ENCODE results near the gene RGS1. TPM values are rescaled to one million over a fixed set of nuclear protein-coding genes. Genes with fewer than 3 reads are reported as not detected.

RGS1 gene
- total RNA-seq, 1 experiment from 2014 or later = not detected

- no peaks in the 10 kb centered on the region for H3K23me2 ChIP-seq (ENCODE audit: insufficient read length, low read depth, low read length, poor library complexity, severe bottlenecking)
- no peak overlapping the region for H4K5ac ChIP-seq (ENCODE audit: insufficient read length, low read depth, low read length)
- no peak overlapping the region for H2BK15ac ChIP-seq (ENCODE audit: low read depth, low read length)
- no peaks in the 10 kb centered on the region for H3K9me3 ChIP-seq (ENCODE audit: control insufficient read depth, low read depth, low read length)
- H3K18ac ChIP-seq (ENCODE audit: insufficient read length, low read depth, low read length) = no peak overlapping the region
- no peaks in the 10 kb centered on the region for H3K27me3 ChIP-seq (ENCODE audit: insufficient read depth, low read length)
- H3K27ac Mint-ChIP-seq = no peak overlapping the region
- H4K8ac ChIP-seq (replicated peaks; ENCODE audit: insufficient read length, low read depth, low read length) = no peak overlapping the region
- no peaks in the 10 kb centered on the region for H3K4me1 Mint-ChIP-seq
- no peak overlapping the region for H3T11ph ChIP-seq (ENCODE audit: low read length)
- no peaks in the 10 kb centered on the region for H4K20me1 ChIP-seq (ENCODE audit: control insufficient read depth, insufficient read depth, insufficient read length)
- no peak overlapping the region for H2AK5ac ChIP-seq (ENCODE audit: insufficient read length, low read length)
- H2BK12ac ChIP-seq (ENCODE audit: insufficient read length, low read depth, low read length) = no peak overlapping the region
- WGBS (ENCODE audit: extremely low coverage, insufficient read length, low lambda C conversion rate) = no CpG with 5 or more reads among the region's 5 CpGs
- H3K14ac ChIP-seq (ENCODE audit: insufficient read depth, low read length) = no peak overlapping the region
- no peak overlapping the region for H2BK20ac ChIP-seq (ENCODE audit: low read depth, low read length, poor library complexity, severe bottlenecking)
- H3K4me2 ChIP-seq (ENCODE audit: insufficient read depth, insufficient read length, low read length) = no peak overlapping the region
- H3K9me3 Mint-ChIP-seq = no peaks in the 10 kb centered on the region
- no peaks in the 10 kb centered on the region for H3K79me2 ChIP-seq (ENCODE audit: insufficient read depth, low read length)
- no peak for TF ChIP-seq CTCF (conservative IDR thresholded peaks at IDR 0.05)
- no peak overlapping the region for H2AFZ ChIP-seq (ENCODE audit: low read length)
- no peak overlapping the region for H3K56ac ChIP-seq (ENCODE audit: insufficient read length, low read depth, low read length)
- no peak overlapping the region for H3K9ac ChIP-seq (ENCODE audit: extremely low read depth, insufficient read length, low read length)
- no peaks in the 10 kb centered on the region for H3K79me1 ChIP-seq (ENCODE audit: insufficient read depth, low read depth, low read length, poor library complexity, severe bottlenecking)
- no peak overlapping the region for H3K4me3 Mint-ChIP-seq
- H3K23ac ChIP-seq (ENCODE audit: insufficient read length, low read depth, low read length) = no peak overlapping the region
- H3K4me1 ChIP-seq (ENCODE audit: insufficient read depth, low read length) = no peaks in the 10 kb centered on the region
- no peak overlapping the region for H3K27ac ChIP-seq (ENCODE audit: insufficient read length, low read depth, low read length)
- H3K4ac ChIP-seq (ENCODE audit: low read depth, low read length) = no peak overlapping the region
- H4K91ac ChIP-seq (ENCODE audit: insufficient read length, low read depth, low read length) = no peak overlapping the region
- H2BK120ac ChIP-seq (ENCODE audit: low read depth, low read length, poor library complexity, severe bottlenecking) = no peak overlapping the region
- no peaks in the 10 kb centered on the region for H3K36me3 Mint-ChIP-seq (ENCODE audit: insufficient read depth in 1 of 3, low read depth in 3 of 3)
- H2BK5ac ChIP-seq (ENCODE audit: insufficient read length, low read length) = no peak overlapping the region
- no peak for DNase-seq
- H3K27me3 Mint-ChIP-seq (ENCODE audit: low read depth) = no peaks in the 10 kb centered on the region
These were observed 12.1 kb downstream of the RGS1 start for GRCh38 chr1:192587386-192588266.
